Measurements from ENCODE around the gene MCTP1. TPM values are rescaled to one million over a fixed set of nuclear protein-coding genes. Genes with fewer than 3 reads are reported as not detected.

The MCTP1 gene
- total RNA-seq, 1 experiment from 2014 or later = 0.44 TPM

GRCh38 chr5:95152535-95152934 is 132.4 kb downstream of the MCTP1 start:
- Histone ChIP-seq H3K27me3 (ENCODE audit: insufficient read depth, low read length) (no peaks in the 10 kb centered on the region), H2AFZ (ENCODE audit: low read depth, low read length, poor library complexity, severe bottlenecking) (no peak overlapping the region), H3K9ac (ENCODE audit: low read length) (no peak overlapping the region), H4K20me1 (ENCODE audit: insufficient read depth) (no peaks in the 10 kb centered on the region), H3K9me3 (ENCODE audit: control insufficient read depth in 1 of 2, insufficient read depth in 1 of 2, low read depth in 1 of 2, low read length in 2 of 2) (no peaks in the 10 kb centered on the region), H3K4me1 (ENCODE audit: control insufficient read depth in 1 of 2, insufficient read depth in 2 of 2, low read length in 2 of 2) (no peaks in the 10 kb centered on the region), H3K4me3 (replicated peaks in 1 of 2; ENCODE audit: low read depth in 1 of 2, low read length in 2 of 2) (no peak overlapping the region), H3K9me2 (ENCODE audit: insufficient read depth) (no peaks in the 10 kb centered on the region), H3K27ac (ENCODE audit: low read depth, low read length) (no peak overlapping the region), H3K4me2 (ENCODE audit: low read length) (no peak overlapping the region), H3K36me3 (ENCODE audit: control insufficient read depth in 1 of 2, insufficient read depth in 2 of 2, low read length in 2 of 2) (no peaks in the 10 kb centered on the region), H3K79me2 (ENCODE audit: insufficient read depth, low read length) (no peaks in the 10 kb centered on the region)
- CTCF ChIA-PET = no interaction called here
- BruUV-seq (replicated peaks) = no TSS peak
- DNase-seq (ENCODE audit: low read depth, low spot score) (no peak), ATAC-seq (no peak)
- POLR2A ChIA-PET = no interaction called here
- intact Hi-C loops (cut with micrococcal nuclease) = no loop called here
- no peak for TF ChIP-seq SIN3A (IDR thresholded peaks at IDR 0.05; ENCODE audit: low read depth)
- no peak for TF ChIP-seq CTCF (IDR thresholded peaks at IDR 0.05 in 2 of 3, conservative IDR thresholded peaks at IDR 0.05 in 1 of 3; ENCODE audit: borderline replicate concordance in 1 of 3, insufficient read depth in 1 of 3, low read depth in 2 of 3, low read length in 2 of 3)
- TF ChIP-seq REST (IDR thresholded peaks at IDR 0.05; ENCODE audit: low read depth) = no peak
- no peak for TF ChIP-seq EZH2 (IDR thresholded peaks at IDR 0.05)
- no peak for TF ChIP-seq POLR2A (IDR thresholded peaks at IDR 0.05; ENCODE audit: borderline replicate concordance, extremely low read depth, insufficient read depth, insufficient read length)
- RAD21 ChIA-PET (ENCODE audit: low non-redundant PET in 1 of 2, low total read pairs in 2 of 2, uncharacterized antibody in 2 of 2, unreplicated experiment in 2 of 2) = no interaction called here

All from HCT116 (cell line).